ENCODE results near the gene WDR26. TPM values are rescaled to one million over a fixed set of nuclear protein-coding genes. Genes with fewer than 3 reads are reported as not detected.

WDR26 gene
- total RNA-seq, 2 experiments from 2014 or later, result 114 to 118 TPM

- peaks cover 71% of the 10 kb centered on the region for H3K4me1 Mint-ChIP-seq
- POLR2A ChIA-PET, result interaction anchor here (0.9 to 2.3 kb wide), 3 partner anchors 12 to 201 kb away, joined by 3 to 7 read pairs (median 5); partner anchors contain the start of gene DEGS1
Observed at GRCh38 chr1:224383218-224383617, 51.4 kb downstream of the WDR26 start.

DNA sequence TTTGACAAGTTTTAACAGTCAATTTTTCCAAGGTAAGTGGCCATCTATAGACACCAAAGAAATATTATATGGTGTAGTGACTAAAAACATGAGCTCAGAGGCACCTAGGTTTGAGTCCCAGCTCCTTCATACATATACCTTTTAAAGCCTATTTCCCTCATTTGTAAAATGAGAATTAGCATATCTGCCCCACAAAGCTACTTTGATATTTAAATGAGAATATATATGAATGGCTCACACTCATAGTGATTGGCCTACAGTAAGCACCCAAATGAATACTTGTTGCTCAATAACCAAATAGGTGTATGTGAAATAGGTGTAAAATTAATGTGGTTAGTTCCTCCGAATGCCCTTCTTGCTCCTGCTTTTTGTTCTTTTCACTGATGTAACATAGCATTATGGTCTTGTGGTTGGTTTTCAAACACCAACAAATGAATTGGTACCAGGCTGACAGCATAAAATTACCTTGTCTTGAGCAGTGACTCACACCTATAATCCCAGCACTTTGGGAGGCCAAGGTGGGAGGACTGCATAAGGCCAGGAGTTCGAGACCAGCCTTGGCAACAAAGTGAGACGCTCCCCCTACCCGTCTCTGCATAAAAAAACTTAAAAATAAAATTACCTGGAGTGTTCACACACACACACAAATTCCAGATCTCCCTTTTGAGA, 52.6 kb downstream of the WDR26 start:
- no peaks in the 10 kb centered on the region for H3K27me3 Mint-ChIP-seq
- peaks cover 72% of the 10 kb centered on the region for H3K4me1 Mint-ChIP-seq
- ChIA-PET POLR2A (interaction anchor here (0.7 to 4.3 kb wide), 8 partner anchors 11 to 199 kb away, joined by 3 to 31 read pairs (median 4); partner anchors contain the start of genes CNIH4 and DEGS1), CTCF (interaction anchor here (1.4 kb wide), 1 partner anchor 75 kb away, joined by 3 read pairs; no protein-coding TSS in a partner anchor)
- no peaks in the 10 kb centered on the region for H3K9me3 Mint-ChIP-seq
- H3K36me3 Mint-ChIP-seq (ENCODE audit: low read depth), result peaks cover 66% of the 10 kb centered on the region
- H3K27ac Mint-ChIP-seq, result peak overlapping the region; percentile 66
- no peak for DNase-seq
- no peak overlapping the region for H3K4me3 Mint-ChIP-seq

More at GRCh38 chr1:224383218-224383617, 51.4 kb downstream of the WDR26 start:
- no peak overlapping the region for H3K4me3 Mint-ChIP-seq
- no peaks in the 10 kb centered on the region for H3K27me3 Mint-ChIP-seq
- no peak for DNase-seq
- no peaks in the 10 kb centered on the region for H3K9me3 Mint-ChIP-seq
- CTCF ChIA-PET, result no interaction called here
- no peak overlapping the region for H3K27ac Mint-ChIP-seq
- H3K36me3 Mint-ChIP-seq (ENCODE audit: low read depth), result peaks cover 68% of the 10 kb centered on the region

DNA sequence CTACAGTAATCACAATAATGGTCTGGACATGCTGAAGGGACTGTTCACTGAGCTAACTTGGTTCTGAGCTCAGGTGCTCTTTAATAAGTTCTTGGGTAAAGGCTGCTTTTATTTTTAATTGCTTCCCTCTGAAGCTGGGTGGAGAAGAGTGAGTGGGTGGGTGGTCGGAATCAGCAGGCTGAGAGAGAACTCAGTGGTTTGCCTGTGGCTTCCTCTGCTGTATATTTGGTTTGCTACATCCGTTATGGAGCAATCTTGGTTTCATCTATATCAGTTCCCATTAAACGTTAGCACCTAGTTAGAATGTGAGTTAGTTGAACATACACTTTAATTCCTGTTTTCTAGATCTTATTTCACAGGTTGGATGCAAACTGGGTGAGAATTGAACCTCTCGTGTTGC, 54.6 kb downstream of the WDR26 start:
- ChIA-PET CTCF (interaction anchor here (1.0 to 2.2 kb wide), 6 partner anchors 14 to 264 kb away, joined by 4 to 7 read pairs (median 5); partner anchors contain the start of gene CNIH4), POLR2A (interaction anchor here (1.0 to 4.3 kb wide), 13 partner anchors 8 to 198 kb away, joined by 3 to 31 read pairs (median 4); partner anchors contain the start of genes CNIH4, DEGS1 and WDR26)
- peak overlapping the region; percentile 37 for H3K4me3 Mint-ChIP-seq
- peaks cover 81% of the 10 kb centered on the region for H3K4me1 Mint-ChIP-seq
- no peaks in the 10 kb centered on the region for H3K9me3 Mint-ChIP-seq
- H3K27ac Mint-ChIP-seq, result peak overlapping the region; percentile 88
- peak; percentile 70 for DNase-seq
- H3K36me3 Mint-ChIP-seq (ENCODE audit: low read depth), result peaks cover 70% of the 10 kb centered on the region
- no peaks in the 10 kb centered on the region for H3K27me3 Mint-ChIP-seq

DNA sequence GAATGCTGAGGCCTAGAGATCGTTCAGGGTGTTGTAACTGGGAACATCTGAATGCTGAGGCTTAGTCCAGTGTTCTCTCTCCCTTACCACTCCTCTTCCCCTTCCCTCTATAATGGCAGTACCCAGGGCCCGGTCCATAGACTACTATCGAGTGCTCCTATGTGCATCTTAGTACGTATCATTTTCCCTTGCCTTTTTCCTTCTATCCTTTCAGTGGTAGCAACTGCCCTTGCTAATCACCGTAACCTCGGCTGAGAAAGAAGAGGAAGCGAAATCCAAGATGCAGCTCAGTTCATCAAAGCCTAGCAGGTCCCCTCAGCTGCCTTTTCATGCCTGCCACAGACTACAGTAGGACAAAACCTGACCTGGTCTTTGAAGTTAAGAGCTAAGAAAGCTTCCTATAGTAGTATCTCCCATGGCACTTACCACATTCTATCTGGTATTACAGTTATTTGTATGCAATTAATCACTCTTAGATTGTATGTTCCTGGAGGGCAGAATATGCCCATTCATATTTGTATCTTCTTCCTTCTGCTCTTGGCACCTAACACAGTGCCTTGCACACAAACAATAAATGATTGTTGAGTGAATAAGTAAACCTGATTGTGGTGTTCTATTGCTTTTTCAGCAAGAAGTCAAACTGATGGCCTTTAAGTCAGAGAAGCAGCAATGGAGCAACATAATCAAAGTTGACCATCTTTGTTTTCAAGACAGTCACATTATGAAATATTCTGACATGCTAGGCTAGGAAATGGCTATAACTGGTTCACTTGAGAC, 55.6 kb downstream of the WDR26 start:
- no peaks in the 10 kb centered on the region for H3K9me3 Mint-ChIP-seq
- H3K27me3 Mint-ChIP-seq, result no peaks in the 10 kb centered on the region
- H3K27ac Mint-ChIP-seq, result peak overlapping the region; percentile 88
- no peak overlapping the region for H3K4me3 Mint-ChIP-seq
- no peak for DNase-seq
- CTCF ChIA-PET, result interaction anchor here (1.0 to 1.7 kb wide), 4 partner anchors 22 to 263 kb away, joined by 4 to 7 read pairs (median 4); partner anchors contain the start of gene CNIH4
- POLR2A ChIA-PET, result interaction anchor here (1.2 to 4.3 kb wide), 10 partner anchors 8 to 197 kb away, joined by 3 to 31 read pairs (median 8); partner anchors contain the start of genes CNIH4, DEGS1 and WDR26
- H3K36me3 Mint-ChIP-seq (ENCODE audit: low read depth), result peaks cover 76% of the 10 kb centered on the region
- H3K4me1 Mint-ChIP-seq, result peaks cover 89% of the 10 kb centered on the region

DNA sequence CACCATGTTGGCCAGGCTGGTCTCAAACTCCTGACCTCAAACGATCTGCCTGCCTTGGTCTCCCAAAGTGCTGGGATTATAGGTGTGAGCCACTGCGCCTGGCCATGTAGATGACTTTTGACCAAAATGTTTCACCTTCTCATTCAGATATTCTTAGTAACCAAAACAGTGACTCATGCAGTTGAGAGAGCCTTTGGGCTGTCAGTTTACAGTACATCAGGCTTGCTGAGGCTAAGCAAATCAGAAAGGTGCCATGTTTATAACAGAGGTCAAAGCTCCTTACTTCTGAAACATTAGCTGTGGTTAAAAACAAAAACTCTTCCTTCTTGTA, 57.0 kb downstream of the WDR26 start:
- peak overlapping the region; percentile 25 for H3K4me3 Mint-ChIP-seq
- CTCF ChIA-PET, result interaction anchor here (0.6 to 2.3 kb wide), 4 partner anchors 12 to 185 kb away, joined by 3 to 14 read pairs (median 3); no protein-coding TSS in a partner anchor
- DNase-seq, result peak; percentile 49

DNA sequence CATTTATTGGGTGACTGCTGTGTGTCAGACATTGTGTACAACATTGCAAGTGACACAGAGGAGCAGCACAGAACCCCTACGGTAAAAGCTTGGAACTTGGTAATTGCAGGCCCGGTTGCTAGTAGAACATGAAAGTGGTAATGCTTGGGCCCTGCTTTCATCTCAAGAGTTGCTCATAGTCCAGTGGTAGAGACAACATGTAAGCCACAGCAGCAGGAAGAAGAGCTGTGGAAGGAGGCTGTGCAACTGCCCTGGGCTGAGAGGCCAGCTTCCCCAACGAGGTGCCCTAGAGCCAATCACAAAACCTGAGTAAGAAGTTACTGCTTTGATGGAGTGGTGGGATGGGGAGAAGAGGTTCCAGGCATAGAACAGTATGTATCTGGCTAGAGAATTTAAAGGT, 59.5 kb downstream of the WDR26 start:
- POLR2A ChIA-PET, result interaction anchor here (0.8 to 3.2 kb wide), 5 partner anchors 10 to 112 kb away, joined by 3 to 15 read pairs (median 3); partner anchors contain the start of gene CNIH4
- Mint-ChIP-seq H3K27ac (peak overlapping the region; percentile 61), H3K36me3 (ENCODE audit: low read depth) (peaks cover 87% of the 10 kb centered on the region), H3K27me3 (no peaks in the 10 kb centered on the region), H3K4me1 (peaks cover 82% of the 10 kb centered on the region), H3K9me3 (no peaks in the 10 kb centered on the region), H3K4me3 (no peak overlapping the region)
- DNase-seq, result no peak
- CTCF ChIA-PET, result interaction anchor here (0.6 to 1.7 kb wide), 3 partner anchors 10 to 259 kb away, joined by 3 to 8 read pairs (median 4); no protein-coding TSS in a partner anchor

More for the DNA sequence above, 57.0 kb downstream of the WDR26 start:
- POLR2A ChIA-PET, result interaction anchor here (0.9 to 3.5 kb wide), 10 partner anchors 9 to 195 kb away, joined by 3 to 18 read pairs (median 4); partner anchors contain the start of genes CNIH4, DEGS1 and WDR26
- H3K9me3 Mint-ChIP-seq, result no peaks in the 10 kb centered on the region
- peaks cover 84% of the 10 kb centered on the region for H3K36me3 Mint-ChIP-seq (ENCODE audit: low read depth)
- peaks cover 93% of the 10 kb centered on the region for H3K4me1 Mint-ChIP-seq
- no peaks in the 10 kb centered on the region for H3K27me3 Mint-ChIP-seq
- H3K27ac Mint-ChIP-seq, result peak overlapping the region; percentile 89

DNA sequence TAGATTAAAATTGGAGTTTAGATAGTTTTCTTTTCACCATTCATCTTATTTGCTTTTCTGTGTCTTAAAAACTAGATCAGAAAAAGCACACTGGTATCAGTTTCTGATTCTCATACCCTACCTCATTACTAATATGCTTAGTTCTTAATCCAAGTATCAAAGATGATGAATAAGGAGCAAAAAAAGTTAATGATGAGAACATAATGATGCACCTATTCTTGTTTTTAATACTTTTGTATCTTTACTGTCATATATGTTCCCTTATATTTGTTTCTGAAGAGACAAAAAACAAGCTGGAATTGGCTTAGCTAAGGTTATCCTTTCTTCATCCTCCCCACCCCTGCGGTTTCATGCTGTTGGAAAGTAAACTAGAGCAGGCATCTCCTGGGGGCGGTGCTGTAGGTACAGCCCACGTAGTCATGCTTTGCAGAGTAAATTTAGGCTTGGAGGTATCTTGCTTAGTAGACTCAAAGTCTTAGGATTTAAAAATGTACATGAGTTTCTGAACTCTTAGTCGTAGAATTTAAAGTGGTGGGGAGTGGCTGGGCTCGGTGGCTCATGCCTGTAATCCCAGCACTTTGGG, 61.5 kb downstream of the WDR26 start:
- H3K4me3 Mint-ChIP-seq, result no peak overlapping the region
- H3K4me1 Mint-ChIP-seq, result peaks cover 78% of the 10 kb centered on the region
- POLR2A ChIA-PET, result interaction anchor here (3.2 kb wide), 1 partner anchor 16 kb away, joined by 15 read pairs; the partner anchor contains the start of gene CNIH4
- H3K27ac Mint-ChIP-seq, result no peak overlapping the region
- H3K27me3 Mint-ChIP-seq, result no peaks in the 10 kb centered on the region
- CTCF ChIA-PET, result no interaction called here
- peaks cover 88% of the 10 kb centered on the region for H3K36me3 Mint-ChIP-seq (ENCODE audit: low read depth)
- DNase-seq, result no peak
- no peaks in the 10 kb centered on the region for H3K9me3 Mint-ChIP-seq

- Mint-ChIP-seq H3K4me3 (no peak overlapping the region), H3K27me3 (no peaks in the 10 kb centered on the region), H3K9me3 (no peaks in the 10 kb centered on the region), H3K36me3 (ENCODE audit: low read depth) (peaks cover 85% of the 10 kb centered on the region), H3K4me1 (peaks cover 56% of the 10 kb centered on the region), H3K27ac (no peak overlapping the region)
- CTCF ChIA-PET, result no interaction called here
- POLR2A ChIA-PET, result interaction anchor here (1.3 to 3.0 kb wide), 3 partner anchors 9 to 11 kb away, joined by 3 to 15 read pairs (median 5); partner anchors contain the start of gene CNIH4
- DNase-seq, result no peak
Observed at GRCh38 chr1:224368409-224368808, 66.2 kb downstream of the WDR26 start.

DNA sequence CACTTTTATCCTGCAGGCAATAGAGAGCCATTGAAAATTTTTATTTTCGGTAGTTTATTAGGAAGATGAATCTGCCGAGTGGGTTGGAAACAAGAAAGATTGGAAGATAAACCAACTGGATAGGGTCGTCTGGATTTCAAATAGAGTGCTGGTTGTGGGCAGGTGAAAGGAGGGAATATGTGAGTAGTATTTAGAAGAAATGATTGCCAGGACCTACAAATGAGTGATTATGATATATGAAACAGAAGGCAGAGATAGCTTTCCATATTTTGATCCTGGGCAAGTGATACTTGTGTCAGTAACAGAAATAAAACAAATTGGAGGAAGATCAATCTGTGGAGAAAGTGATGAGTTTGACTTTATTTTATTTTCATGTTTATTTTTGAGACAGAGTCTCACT, 75.4 kb downstream of the WDR26 start:
- Mint-ChIP-seq H3K4me1 (peaks cover 51% of the 10 kb centered on the region), H3K36me3 (ENCODE audit: low read depth) (peaks cover 43% of the 10 kb centered on the region), H3K9me3 (no peaks in the 10 kb centered on the region), H3K4me3 (peak overlapping the region; percentile 0), H3K27me3 (no peaks in the 10 kb centered on the region), H3K27ac (no peak overlapping the region)
- CTCF ChIA-PET, result interaction anchor here (2.3 kb wide), 1 partner anchor 16 kb away, joined by 8 read pairs; no protein-coding TSS in a partner anchor
- DNase-seq, result no peak
- POLR2A ChIA-PET, result no interaction called here

DNA sequence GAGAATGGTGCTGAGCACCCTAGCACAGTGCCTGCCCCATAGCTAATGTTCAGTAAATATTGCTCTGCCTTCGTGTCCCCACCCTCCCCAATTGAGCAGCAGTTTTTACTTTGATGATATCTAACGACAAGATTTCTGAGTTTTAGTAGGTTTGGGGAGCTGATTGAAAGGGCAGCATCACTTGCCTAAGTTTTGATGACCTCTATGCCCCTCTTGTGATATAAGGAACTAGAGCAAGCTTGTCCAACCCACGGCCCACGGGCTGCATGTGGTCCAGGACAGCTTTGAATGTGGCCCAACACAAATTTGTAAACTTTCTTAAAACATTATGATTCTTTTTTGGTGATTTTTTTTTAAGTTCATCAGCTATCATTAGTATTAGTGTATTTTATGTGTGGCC, 76.4 kb downstream of the WDR26 start:
- peaks cover 34% of the 10 kb centered on the region for H3K36me3 Mint-ChIP-seq (ENCODE audit: low read depth)
- H3K27me3 Mint-ChIP-seq, result no peaks in the 10 kb centered on the region
- CTCF ChIA-PET, result interaction anchor here (1.2 to 2.3 kb wide), 6 partner anchors 9 to 244 kb away, joined by 3 to 8 read pairs (median 7); partner anchors contain the start of genes FBXO28 and NVL
- peak overlapping the region; percentile 85 for H3K4me3 Mint-ChIP-seq
- no peaks in the 10 kb centered on the region for H3K9me3 Mint-ChIP-seq
- POLR2A ChIA-PET, result interaction anchor here (0.9 to 3.0 kb wide), 15 partner anchors 10 to 168 kb away, joined by 3 to 20 read pairs (median 5); partner anchors contain the start of genes NVL and WDR26
- peak overlapping the region; percentile 65 for H3K27ac Mint-ChIP-seq
- no peak for DNase-seq
- peaks cover 50% of the 10 kb centered on the region for H3K4me1 Mint-ChIP-seq

- POLR2A ChIA-PET, result interaction anchor here (0.9 to 3.0 kb wide), 16 partner anchors 10 to 175 kb away, joined by 3 to 20 read pairs (median 5); partner anchors contain the start of genes DEGS1, NVL and WDR26
- CTCF ChIA-PET, result interaction anchor here (0.5 to 2.3 kb wide), 7 partner anchors 9 to 244 kb away, joined by 3 to 8 read pairs (median 7); partner anchors contain the start of genes FBXO28 and NVL
- Mint-ChIP-seq H3K36me3 (ENCODE audit: low read depth) (peaks cover 29% of the 10 kb centered on the region), H3K4me3 (peak overlapping the region; percentile 85), H3K9me3 (no peaks in the 10 kb centered on the region), H3K27me3 (no peaks in the 10 kb centered on the region), H3K27ac (peak overlapping the region; percentile 65), H3K4me1 (peaks cover 47% of the 10 kb centered on the region)
- DNase-seq, result no peak
Observed at GRCh38 chr1:224357626-224358124, 76.9 kb downstream of the WDR26 start.

All from activated CD4-positive, alpha-beta memory T cell treated with anti-CD3 and anti-CD28 coated beads, Interleukin-2, amount 10 ng/mL, durations not matched to agents 7 days and 5 days (primary cell).